Measurements from ENCODE around the gene GFPT2. TPM values are rescaled to one million over a fixed set of nuclear protein-coding genes. Genes with fewer than 3 reads are reported as not detected.
"Not testable (repeated sequence)": the region's sequence is repeated elsewhere in the genome, so short reads cannot be mapped to it uniquely, and the experiment has no call there.

The GFPT2 gene
- total RNA-seq, 1 experiment from 2014 or later: 0.82 TPM

GRCh38 chr5:180301253-180301652 lies 51.9 kb downstream of the GFPT2 start:
- H3K27me3 ChIP-seq (replicated peaks; ENCODE audit: insufficient read depth, low read depth, low read length, poor library complexity): no peaks in the 10 kb centered on the region
- no peaks in the 10 kb centered on the region for H3K9me3 ChIP-seq (ENCODE audit: low read depth, low read length, poor library complexity, severe bottlenecking)
- H3K4me3 ChIP-seq (ENCODE audit: low read depth, low read length, poor library complexity, severe bottlenecking): no peak overlapping the region
- no peak for TF ChIP-seq EZH2 (IDR thresholded peaks at IDR 0.05; ENCODE audit: borderline replicate concordance, low read depth, low read length, poor library complexity, severe bottlenecking)
- TF ChIP-seq CTCF (conservative IDR thresholded peaks at IDR 0.05; ENCODE audit: low read depth, low read length): no peak
- intact Hi-C loops (cut with micrococcal nuclease; ENCODE audit: unreplicated experiment): no loop called here
- POLR2A ChIA-PET (ENCODE audit: low non-redundant PET): no interaction called here
- no peak overlapping the region for H3K27ac ChIP-seq (ENCODE audit: low read depth, low read length, poor library complexity, severe bottlenecking)
- H3K4me1 ChIP-seq (ENCODE audit: insufficient read depth, low read length, poor library complexity, severe bottlenecking): no peaks in the 10 kb centered on the region
- CTCF ChIA-PET: no interaction called here
- no peaks in the 10 kb centered on the region for H3K36me3 ChIP-seq (ENCODE audit: insufficient read depth, low read length, poor library complexity, severe bottlenecking)
- DNase-seq (ENCODE audit: low spot score): no peak
- no TSS peak for BruUV-seq (replicated peaks)

- Histone ChIP-seq H3K27me3 (replicated peaks; ENCODE audit: insufficient read depth, low read depth, low read length, poor library complexity) (no peaks in the 10 kb centered on the region), H3K4me1 (ENCODE audit: insufficient read depth, low read length, poor library complexity, severe bottlenecking) (no peaks in the 10 kb centered on the region), H3K4me3 (ENCODE audit: low read depth, low read length, poor library complexity, severe bottlenecking) (no peak overlapping the region), H3K27ac (ENCODE audit: low read depth, low read length, poor library complexity, severe bottlenecking) (no peak overlapping the region), H3K36me3 (ENCODE audit: insufficient read depth, low read length, poor library complexity, severe bottlenecking) (no peaks in the 10 kb centered on the region), H3K9me3 (ENCODE audit: low read depth, low read length, poor library complexity, severe bottlenecking) (no peaks in the 10 kb centered on the region)
- CTCF ChIA-PET: no interaction called here
- intact Hi-C loops (cut with micrococcal nuclease; ENCODE audit: unreplicated experiment): no loop called here
- DNase-seq (ENCODE audit: low spot score): no peak
- no TSS peak for BruUV-seq (replicated peaks)
- TF ChIP-seq CTCF (conservative IDR thresholded peaks at IDR 0.05; ENCODE audit: low read depth, low read length) (no peak), EZH2 (IDR thresholded peaks at IDR 0.05; ENCODE audit: borderline replicate concordance, low read depth, low read length, poor library complexity, severe bottlenecking) (no peak)
- POLR2A ChIA-PET (ENCODE audit: low non-redundant PET): no interaction called here
These were observed 53.6 kb downstream of the GFPT2 start for GRCh38 chr5:180299526-180299925.

GRCh38 chr5:180299014-180299413 lies 54.1 kb downstream of the GFPT2 start:
- H3K4me1 ChIP-seq (ENCODE audit: insufficient read depth, low read length, poor library complexity, severe bottlenecking); H3K36me3 ChIP-seq (ENCODE audit: insufficient read depth, low read length, poor library complexity, severe bottlenecking); POLR2A ChIA-PET (ENCODE audit: low non-redundant PET); BruUV-seq (replicated peaks); DNase-seq (ENCODE audit: low spot score); H3K4me3 ChIP-seq (ENCODE audit: low read depth, low read length, poor library complexity, severe bottlenecking); H3K27me3 ChIP-seq (replicated peaks; ENCODE audit: insufficient read depth, low read depth, low read length, poor library complexity); CTCF ChIA-PET; H3K9me3 ChIP-seq (ENCODE audit: low read depth, low read length, poor library complexity, severe bottlenecking); H3K27ac ChIP-seq (ENCODE audit: low read depth, low read length, poor library complexity, severe bottlenecking); intact Hi-C loops (cut with micrococcal nuclease; ENCODE audit: unreplicated experiment): not testable (repeated sequence)

- DNase-seq (ENCODE audit: low spot score): no peak
- ChIA-PET CTCF (no interaction called here), POLR2A (ENCODE audit: low non-redundant PET) (no interaction called here)
- peaks cover 5% of the 10 kb centered on the region for H3K4me1 ChIP-seq (ENCODE audit: insufficient read depth, low read length, poor library complexity, severe bottlenecking)
- H3K9me3 ChIP-seq (ENCODE audit: low read depth, low read length, poor library complexity, severe bottlenecking): no peaks in the 10 kb centered on the region
- H3K36me3 ChIP-seq (ENCODE audit: insufficient read depth, low read length, poor library complexity, severe bottlenecking): no peaks in the 10 kb centered on the region
- no peak overlapping the region for H3K27ac ChIP-seq (ENCODE audit: low read depth, low read length, poor library complexity, severe bottlenecking)
- intact Hi-C loops (cut with micrococcal nuclease; ENCODE audit: unreplicated experiment): no loop called here
- TF ChIP-seq EZH2 (IDR thresholded peaks at IDR 0.05; ENCODE audit: borderline replicate concordance, low read depth, low read length, poor library complexity, severe bottlenecking) (no peak), CTCF (conservative IDR thresholded peaks at IDR 0.05; ENCODE audit: low read depth, low read length) (no peak)
- no TSS peak for BruUV-seq (replicated peaks)
- no peak overlapping the region for H3K4me3 ChIP-seq (ENCODE audit: low read depth, low read length, poor library complexity, severe bottlenecking)
- no peaks in the 10 kb centered on the region for H3K27me3 ChIP-seq (replicated peaks; ENCODE audit: insufficient read depth, low read depth, low read length, poor library complexity)
These were observed 55.4 kb downstream of the GFPT2 start for GRCh38 chr5:180297587-180298282.

Data from A673 (cell line).